GM12891 (cell line): ENCODE measurements around the gene ZBTB22.
"Not testable (repeated sequence)": the region's sequence is repeated elsewhere in the genome, so short reads cannot be mapped to it uniquely, and the experiment has no call there.

Experiments
- POLR2A ChIP-seq: IDR thresholded peaks from 2 replicates; pipeline ENCODE4 v1.6.1; 2011; ENCODE audit warnings: low read depth, low read length, control low read depth
- POLR2AphosphoS5 ChIP-seq: IDR thresholded peaks from 2 replicates; pipeline ENCODE4 v1.6.1; 2011; ENCODE audit warnings: low read depth, low read length, control low read depth
- SPI1 ChIP-seq: IDR thresholded peaks from 2 replicates; pipeline ENCODE4 v1.6.1; 2011; ENCODE audit warnings: low read depth, low read length, control low read depth
- TAF1 ChIP-seq: IDR thresholded peaks from 2 replicates; pipeline ENCODE4 v1.6.1; 2011; ENCODE audit warnings: low read depth, low read length, control low read depth

DNA sequence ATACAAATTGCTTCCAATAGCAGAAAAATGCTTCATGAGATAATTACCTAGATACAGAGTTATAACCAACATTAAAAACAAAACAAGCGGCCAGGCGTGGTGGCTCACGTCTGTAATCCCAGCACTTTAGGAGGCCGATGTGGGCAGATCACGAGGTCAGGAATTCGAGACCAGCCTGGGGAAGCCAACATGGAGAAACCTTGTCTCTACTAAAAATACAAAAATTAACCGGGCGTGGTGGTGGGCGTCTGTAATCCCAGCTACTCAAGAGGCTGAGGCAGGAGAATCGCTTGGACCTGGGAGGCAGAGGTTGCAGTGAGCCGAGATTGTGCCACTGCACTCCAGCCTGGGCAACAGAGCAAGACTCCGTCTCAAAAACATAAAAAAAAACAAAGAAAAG, 45.9 kb upstream of the ZBTB22 start:
- not testable (repeated sequence) for TF ChIP-seq POLR2AphosphoS5, POLR2A, TAF1, SPI1
